GM03348 (cell line): ENCODE measurements around the gene TGFBR3.
A peak's percentile ranks its signal among the peaks of the same experiment; 100 is the strongest.
"Not testable (repeated sequence)": the region's sequence is repeated elsewhere in the genome, so short reads cannot be mapped to it uniquely, and the experiment has no call there.

Experiments used
- DNase-seq: peaks from one replicate; pipeline ENCODE4 v3.0.0; 2012; ENCODE audit warnings: low spot score

The TGFBR3 gene

GRCh38 chr1:91883470-91883869 lies 2.5 kb downstream of the TGFBR3 start:
- peak; percentile 63 for DNase-seq

- no peak for DNase-seq
Observed at GRCh38 chr1:91881280-91881679, 4.7 kb downstream of the TGFBR3 start.

- DNase-seq: no peak
Observed at GRCh38 chr1:91879733-91880132, 6.2 kb downstream of the TGFBR3 start.

- DNase-seq: no peak
Observed at GRCh38 chr1:91877574-91878208, 8.3 kb downstream of the TGFBR3 start.

DNA sequence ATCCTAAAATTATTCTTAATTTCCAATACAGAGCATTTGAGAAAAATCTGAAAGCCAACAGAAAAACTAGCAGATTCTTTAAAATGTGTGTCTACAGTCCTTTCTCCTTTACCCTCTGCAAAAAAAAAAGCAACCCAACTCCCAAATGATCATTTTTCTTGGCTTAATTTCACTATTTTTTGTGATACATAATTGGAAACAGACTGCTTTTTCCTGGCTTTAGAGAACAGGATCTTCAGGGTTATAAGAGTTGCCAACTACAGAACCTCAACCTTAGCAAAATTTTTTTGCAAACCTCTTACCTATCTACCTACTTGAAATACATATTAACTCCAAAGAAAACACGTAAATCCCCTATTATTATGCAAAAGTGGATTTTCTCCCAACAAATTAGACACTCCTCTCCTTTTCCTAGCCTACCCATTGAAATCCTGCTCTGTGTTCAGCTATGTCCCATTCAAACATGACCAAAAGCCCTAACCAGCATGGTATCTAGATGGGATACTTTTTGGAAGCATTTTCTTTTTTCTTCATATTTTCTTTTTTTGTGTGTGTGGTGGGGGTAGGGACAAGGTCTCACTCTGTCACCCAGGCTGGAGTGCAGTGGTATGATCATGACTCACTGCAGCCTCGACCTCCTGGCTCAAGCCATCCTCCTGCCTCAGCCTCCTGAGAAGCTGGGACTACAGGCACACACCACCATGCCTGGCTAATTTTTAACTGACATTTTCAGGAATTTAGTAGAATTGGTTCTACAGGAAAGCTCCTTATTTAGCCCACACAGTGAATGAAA lies 9.0 kb downstream of the TGFBR3 start:
- DNase-seq: peak; percentile 42

GRCh38 chr1:91876040-91876470 lies 9.9 kb downstream of the TGFBR3 start:
- no peak for DNase-seq

DNA sequence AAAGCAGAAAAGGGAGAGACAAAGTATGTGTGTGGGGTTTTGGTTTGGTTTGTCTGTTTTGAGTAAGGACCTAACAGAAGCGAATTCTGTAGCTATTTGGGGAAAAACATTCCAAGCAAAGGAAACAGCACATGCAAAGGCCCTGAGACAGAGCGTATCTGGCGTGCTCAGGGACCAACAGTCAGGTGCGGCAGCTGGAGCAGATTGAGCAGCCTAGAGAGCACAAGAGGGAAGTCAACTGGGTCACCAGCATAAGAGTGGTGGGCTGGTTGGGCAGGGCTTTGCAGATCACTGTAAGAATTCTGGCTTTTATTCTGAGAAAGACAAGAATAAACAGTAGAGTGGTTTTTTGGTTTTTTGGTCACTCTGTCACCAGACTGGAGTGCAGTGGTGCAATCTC lies 11.8 kb downstream of the TGFBR3 start:
- DNase-seq: no peak

DNA sequence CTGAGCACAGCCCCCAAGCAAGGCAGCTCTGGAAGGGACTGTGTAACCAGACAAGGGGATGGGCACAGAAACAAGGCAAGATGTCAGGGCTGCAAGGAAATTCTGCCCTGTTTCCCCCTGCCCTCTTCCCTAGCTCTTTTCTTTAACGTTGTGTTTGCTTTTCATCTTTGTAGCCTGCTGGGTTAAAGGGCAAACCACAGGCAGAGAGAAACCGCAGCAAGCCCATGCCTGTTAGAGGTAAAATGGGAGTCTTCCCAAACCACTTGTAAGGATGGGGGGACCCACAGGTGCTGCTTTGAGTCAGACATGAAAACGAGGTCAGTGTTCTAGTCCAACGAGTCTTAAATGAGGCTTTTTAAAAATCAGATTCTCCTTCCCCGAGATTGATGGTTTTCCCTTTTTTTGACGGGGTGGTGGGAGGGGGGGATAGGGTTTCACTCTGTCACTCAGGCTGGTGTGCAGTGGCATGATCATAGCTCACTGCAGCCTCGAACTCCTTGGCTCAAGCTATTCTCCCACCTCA lies 13.3 kb downstream of the TGFBR3 start:
- no peak for DNase-seq

- peak; percentile 35 for DNase-seq
Observed at GRCh38 chr1:91872000-91872399, 14.0 kb downstream of the TGFBR3 start.

GRCh38 chr1:91870322-91870721 lies 15.6 kb downstream of the TGFBR3 start:
- DNase-seq: no peak

GRCh38 chr1:91866425-91866824 lies 19.5 kb downstream of the TGFBR3 start:
- DNase-seq: no peak

DNA sequence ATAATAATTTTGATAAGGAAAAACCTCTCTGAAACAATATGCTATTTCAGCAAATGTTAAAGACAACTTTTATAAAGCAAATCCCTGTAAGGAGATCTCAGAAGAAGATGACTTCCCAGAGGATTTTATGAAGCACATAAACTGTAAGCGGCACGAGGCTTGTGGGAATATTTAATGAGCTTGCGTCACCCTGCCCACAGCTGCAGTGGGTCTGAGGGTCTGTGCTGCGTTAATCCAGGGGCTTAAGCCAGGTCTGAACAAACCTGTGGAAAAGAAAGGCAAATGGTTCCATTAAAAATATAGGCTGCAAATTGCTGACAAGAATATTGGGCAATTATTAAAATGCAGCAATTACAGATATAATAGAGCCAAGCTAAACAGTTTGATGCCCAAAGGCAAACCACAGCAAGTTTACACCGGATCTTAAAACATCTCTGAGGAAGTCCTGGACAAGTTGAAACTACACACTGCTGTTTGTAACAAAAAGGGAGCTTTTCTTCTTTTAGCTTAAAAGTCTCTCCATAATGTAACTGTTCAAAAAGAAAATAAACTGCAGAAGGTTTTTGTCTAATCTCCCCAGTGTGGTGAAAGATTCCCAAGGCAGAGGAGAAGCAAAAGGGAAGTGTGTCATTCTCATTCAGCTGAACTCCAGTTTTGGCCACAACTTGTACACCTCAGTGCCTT lies 21.8 kb downstream of the TGFBR3 start:
- DNase-seq: no peak

DNA sequence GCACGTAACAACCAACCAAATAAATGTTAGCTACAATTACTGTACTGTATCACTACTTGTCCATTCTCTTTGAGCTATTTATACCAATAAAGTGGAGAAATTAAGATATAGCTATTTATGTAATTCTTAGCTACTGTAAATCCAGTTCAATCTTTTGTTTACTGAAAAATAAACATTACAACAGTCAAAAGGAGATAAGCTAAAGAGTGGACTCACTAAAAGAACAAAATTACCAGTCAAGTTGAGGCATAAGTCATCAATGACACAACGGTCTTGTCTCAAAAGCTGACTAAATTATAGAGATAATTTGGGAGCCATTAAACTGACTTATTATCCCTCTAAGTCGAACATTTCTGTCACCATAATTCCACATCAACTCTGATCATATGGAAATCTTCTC lies 22.5 kb downstream of the TGFBR3 start:
- DNase-seq: no peak

DNA sequence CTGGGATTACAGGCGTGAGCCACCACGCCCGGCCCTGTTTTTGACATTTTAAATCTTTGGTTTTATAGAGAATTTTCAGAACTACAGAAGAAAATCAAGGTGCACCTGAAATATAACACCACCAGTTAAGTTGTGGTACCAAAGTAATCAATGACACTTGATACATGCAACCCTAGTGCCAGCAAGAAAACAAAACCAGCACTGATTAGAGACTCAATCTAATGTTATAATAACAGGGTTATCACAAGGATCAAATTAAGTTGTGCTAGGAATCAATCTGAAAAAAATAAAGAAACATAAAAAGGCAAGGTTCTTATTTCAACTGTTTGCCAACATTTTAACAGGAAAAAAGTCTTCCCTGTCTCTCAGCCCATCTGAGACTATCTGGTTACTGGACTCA lies 23.8 kb downstream of the TGFBR3 start:
- no peak for DNase-seq

- DNase-seq: no peak
Observed at GRCh38 chr1:91857557-91858239, 28.3 kb downstream of the TGFBR3 start.

GRCh38 chr1:91856996-91857395 lies 29.0 kb downstream of the TGFBR3 start:
- peak; percentile 23 for DNase-seq

- no peak for DNase-seq
Observed at GRCh38 chr1:91854852-91855534, 31.0 kb downstream of the TGFBR3 start.

GRCh38 chr1:91853397-91853796 lies 32.6 kb downstream of the TGFBR3 start:
- no peak for DNase-seq

DNA sequence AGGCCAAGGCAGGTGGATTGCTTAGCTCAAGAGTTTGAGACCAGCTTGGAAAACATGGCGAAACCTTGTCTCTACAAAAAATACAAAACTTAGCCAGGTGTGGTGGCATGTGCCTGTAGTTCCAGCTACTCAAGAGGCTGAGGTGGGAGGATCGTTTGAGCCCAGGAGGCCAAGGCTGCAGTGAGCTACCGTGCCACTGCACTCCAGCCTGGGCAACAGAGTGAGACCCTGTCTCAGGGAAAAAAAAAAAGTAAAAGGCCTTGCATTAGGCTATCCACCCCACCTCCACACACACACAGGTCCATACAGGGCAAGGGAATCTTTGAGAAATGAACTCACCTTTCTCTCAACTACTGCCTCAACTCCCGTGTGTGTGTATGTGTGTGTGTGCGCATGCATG lies 33.9 kb downstream of the TGFBR3 start:
- DNase-seq: not testable (repeated sequence)

- peak; percentile 88 for DNase-seq
Observed at GRCh38 chr1:91851130-91852010, 34.6 kb downstream of the TGFBR3 start.

DNA sequence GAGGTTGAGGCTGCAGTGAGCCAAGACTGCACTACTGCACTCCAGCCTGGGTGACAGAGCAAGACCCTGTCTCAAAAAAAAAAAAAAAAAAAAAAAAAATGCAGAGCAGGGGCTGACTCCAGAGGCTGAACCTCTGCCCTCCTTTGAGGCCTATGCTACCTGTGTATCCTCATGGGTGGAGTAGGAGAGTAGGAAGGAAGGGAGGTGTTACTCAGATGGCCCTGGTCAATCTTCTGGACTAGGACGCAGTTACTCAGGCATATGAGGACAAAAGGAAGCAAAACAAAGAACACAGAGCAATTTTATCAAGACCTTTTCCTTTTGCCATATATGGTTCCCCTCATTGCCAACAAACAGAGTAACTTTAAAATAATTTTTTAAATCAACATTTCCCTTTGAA lies 35.2 kb downstream of the TGFBR3 start:
- DNase-seq: no peak
